HG02588 (cell line): ENCODE data around the gene GRM4.
"Not testable (repeated sequence)": the region's sequence is repeated elsewhere in the genome, so short reads cannot be mapped to it uniquely, and the experiment has no call there.

Experiments used
- ATAC-seq: cut with Tn5 transposase; IDR thresholded peaks from one replicate; pipeline ENCODE4 v1.9.1; 2021; ENCODE audit warnings: mild to moderate bottlenecking, moderate library complexity; ENCODE audit not compliant: unreplicated experiment

GRM4 gene

GRCh38 chr6:34027445-34027936 lies 118.4 kb downstream of the GRM4 start:
- no peak for ATAC-seq

- no peak for ATAC-seq
Measured at GRCh38 chr6:34025861-34026260, 120.0 kb downstream of the GRM4 start.

- ATAC-seq: no peak
Measured at GRCh38 chr6:34025112-34025807, 120.6 kb downstream of the GRM4 start.

GRCh38 chr6:34022873-34023255 lies 123.0 kb downstream of the GRM4 start:
- no peak for ATAC-seq

GRCh38 chr6:34022250-34022872 lies 123.5 kb downstream of the GRM4 start:
- no peak for ATAC-seq

GRCh38 chr6:34021554-34022190 lies 124.2 kb downstream of the GRM4 start:
- ATAC-seq: no peak

- no peak for ATAC-seq
Measured at GRCh38 chr6:34020807-34021553, 124.9 kb downstream of the GRM4 start.

GRCh38 chr6:34020278-34020677 lies 125.6 kb downstream of the GRM4 start:
- ATAC-seq: no peak

- no peak for ATAC-seq
Measured at GRCh38 chr6:34018961-34019606, 126.8 kb downstream of the GRM4 start.

- no peak for ATAC-seq
Measured at GRCh38 chr6:34018026-34018425, 127.9 kb downstream of the GRM4 start.

GRCh38 chr6:34017106-34017805 lies 128.6 kb downstream of the GRM4 start:
- no peak for ATAC-seq

- ATAC-seq: not testable (repeated sequence)
Measured at GRCh38 chr6:34016573-34016972, 129.3 kb downstream of the GRM4 start.

GRCh38 chr6:34015586-34015985 lies 130.3 kb downstream of the GRM4 start:
- no peak for ATAC-seq

- ATAC-seq: no peak
Measured at GRCh38 chr6:34011264-34011663, 134.6 kb downstream of the GRM4 start.

GRCh38 chr6:34005901-34006531 lies 139.9 kb downstream of the GRM4 start:
- ATAC-seq: no peak

- ATAC-seq: no peak
Measured at GRCh38 chr6:34004706-34005105, 141.2 kb downstream of the GRM4 start.

GRCh38 chr6:34003962-34004361 lies 141.9 kb downstream of the GRM4 start:
- no peak for ATAC-seq

- ATAC-seq: no peak
Measured at GRCh38 chr6:34001706-34002621, 143.9 kb downstream of the GRM4 start.

GRCh38 chr6:34000281-34000680 lies 145.6 kb downstream of the GRM4 start:
- ATAC-seq: no peak
